Natural killer cell (primary cell): Measurements from ENCODE around the gene CIPC. TPM values are rescaled to one million over a fixed set of nuclear protein-coding genes. Genes with fewer than 3 reads are reported as not detected.

Experiments
- ATAC-seq, 3 donors: fragments of 150-1000 bp in 2 of 3; fragments of 200-7000 bp in 1 of 3; cut with Tn5 transposase; 1 replicate in 1 of 3; 2 replicates in 2 of 3; pipeline ENCODE4 v1.10.0; 2021; ENCODE audit warnings: mild to moderate bottlenecking in 2 of 3, moderate library complexity in 2 of 3
- DNase-seq, 2 donors: peaks; one replicate each; pipeline versions ENCODE4 v3.0.0 to v3.0.0-alpha.2; 2013 to 2021; ENCODE audit warnings: mixed read lengths in 1 of 2
- H3K27ac ChIP-seq: one replicate; pipeline ENCODE4 v1.5.1; 2013; ENCODE audit warnings: mild to moderate bottlenecking, low read length
- H3K27me3 ChIP-seq: one replicate; pipeline ENCODE4 v1.6.1; 2013; ENCODE audit warnings: low read length; ENCODE audit not compliant: control insufficient read depth, insufficient read depth
- H3K36me3 ChIP-seq: one replicate; pipeline ENCODE4 v1.6.1; 2013; ENCODE audit warnings: low read length; ENCODE audit not compliant: control insufficient read depth, insufficient read depth
- H3K4me1 ChIP-seq: one replicate; pipeline ENCODE4 v1.6.1; 2013; ENCODE audit warnings: low read length; ENCODE audit not compliant: control insufficient read depth, insufficient read depth
- H3K4me3 ChIP-seq: one replicate; pipeline ENCODE4 v1.5.1; 2013; ENCODE audit warnings: low read length
- H3K9me3 ChIP-seq: one replicate; pipeline ENCODE4 v1.6.1; 2013; ENCODE audit warnings: low read length; ENCODE audit not compliant: control insufficient read depth, insufficient read depth
- H3K27ac Mint-ChIP-seq, 2 donors: one replicate each; pipeline ENCODE4 v1.8.0; 2022; ENCODE audit warnings: mild to moderate bottlenecking in 2 of 2, mixed read lengths in 2 of 2, moderate library complexity in 1 of 2
- H3K27me3 Mint-ChIP-seq, 2 donors: one replicate each; pipeline ENCODE4 v1.8.0; 2022; ENCODE audit warnings: low read depth in 2 of 2, mixed read lengths in 2 of 2
- H3K36me3 Mint-ChIP-seq: one replicate; pipeline ENCODE4 v1.8.0; 2022; ENCODE audit warnings: mixed read lengths
- H3K4me1 Mint-ChIP-seq, 2 donors: one replicate each; pipeline ENCODE4 v1.8.0; 2022; ENCODE audit warnings: mixed read lengths in 2 of 2
- H3K4me3 Mint-ChIP-seq: one replicate; pipeline ENCODE4 v1.8.0; 2022; ENCODE audit warnings: mild to moderate bottlenecking, moderate library complexity, mixed read lengths
- H3K9me3 Mint-ChIP-seq, 2 donors: one replicate each; pipeline ENCODE4 v1.8.0; 2022; ENCODE audit warnings: mixed read lengths in 2 of 2
- CTCF ChIP-seq: fragments of 200-600 bp; IDR thresholded peaks from one replicate; pipeline ENCODE4 v1.8.0; 2022; ENCODE audit warnings: antibody characterized with exemption
- WGBS: methylation state at CpG from one replicate; pipeline ENCODE4 v1.1.7; 2013; ENCODE audit warnings: missing lambda C conversion rate; ENCODE audit not compliant: insufficient coverage; 5-methylcytosine and 5-hydroxymethylcytosine counted together
- intact Hi-C: fragments of 100-400 bp; cut with micrococcal nuclease; formaldehyde crosslinking; loops from one replicate; pipeline ENCODE4 v1.14.2; 2022
- total RNA-seq, 4 donors: library from RNA; stranded (reverse); fragments of 120-200 nt in 1 of 4; gene quantifications; one replicate each; pipeline versions ENCODE4 v1.2.3 to v1.2.4, GENCODE V29; 2013 to 2022

CIPC gene
- total RNA-seq, 3 donors from 2014 or later (not counting 1 experiment from before 2014, with no cell fraction given), result 7.1 to 10.0 (median 9.9) TPM

DNA sequence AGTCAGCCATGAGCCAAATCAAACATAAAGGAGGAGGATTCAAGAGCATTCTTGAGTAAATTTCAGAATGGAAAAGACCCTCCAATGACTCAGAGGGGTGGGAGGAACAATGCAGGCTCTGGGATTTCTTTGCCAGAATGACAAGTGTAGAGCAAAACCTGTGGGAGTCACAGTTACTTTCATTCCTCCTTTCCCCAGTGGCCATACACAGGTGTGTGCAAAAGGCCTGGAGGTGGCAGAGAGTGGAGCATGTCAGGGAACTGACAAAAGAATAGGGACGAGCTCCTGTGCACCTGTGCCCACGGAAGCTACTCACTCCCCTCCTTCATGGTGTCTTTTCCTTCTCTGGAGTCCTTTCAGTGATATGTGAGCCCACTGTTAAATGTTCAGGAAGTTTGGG lies 9.4 kb upstream of the CIPC start:
- H3K27ac ChIP-seq, result no peak overlapping the region
- no peak for TF ChIP-seq CTCF
- Mint-ChIP-seq H3K36me3 (no peaks in the 10 kb centered on the region), H3K9me3 (peaks cover 0 to 5% of the 10 kb centered on the region in 2 donors), H3K4me1 (no peaks in the 10 kb centered on the region), H3K27me3 (peaks cover 11 to 27% of the 10 kb centered on the region in 2 donors), H3K4me3 (no peak overlapping the region), H3K27ac (no peak overlapping the region)
- H3K27me3 ChIP-seq, result no peaks in the 10 kb centered on the region
- no peaks in the 10 kb centered on the region for H3K4me1 ChIP-seq
- H3K36me3 ChIP-seq, result no peaks in the 10 kb centered on the region
- ATAC-seq, result no peak
- no peak overlapping the region for H3K4me3 ChIP-seq
- intact Hi-C loops, result no loop called here
- DNase-seq, result no peak
- H3K9me3 ChIP-seq, result no peaks in the 10 kb centered on the region
- 92% methylated on average over 2 of the region's 2 CpGs for WGBS

DNA sequence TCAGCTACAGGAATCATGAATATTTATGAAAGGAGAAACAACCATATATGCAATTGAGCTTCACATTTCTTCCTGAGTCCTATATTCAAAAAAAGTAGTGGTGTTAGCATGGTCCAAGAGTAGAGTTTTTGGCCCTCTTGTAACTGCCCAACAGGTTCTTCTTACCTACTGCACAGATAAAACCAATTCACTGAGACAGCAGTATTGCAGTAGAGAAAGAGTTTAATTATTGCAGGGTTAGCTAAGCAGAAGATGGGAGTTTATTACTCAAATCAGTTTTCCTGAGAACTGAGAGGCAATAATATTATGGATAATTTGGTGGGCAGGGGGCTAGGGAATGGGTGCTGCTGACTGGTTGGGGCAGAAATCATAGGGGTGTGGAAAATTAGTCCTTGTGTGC lies 6.5 kb upstream of the CIPC start:
- no peaks in the 10 kb centered on the region for H3K36me3 ChIP-seq
- peaks cover 5 to 6% of the 10 kb centered on the region in 2 donors for H3K4me1 Mint-ChIP-seq
- peaks cover 2% of the 10 kb centered on the region for H3K4me1 ChIP-seq
- no peak for TF ChIP-seq CTCF
- no peaks in the 10 kb centered on the region for H3K36me3 Mint-ChIP-seq
- H3K4me3 Mint-ChIP-seq, result no peak overlapping the region
- H3K9me3 ChIP-seq, result no peaks in the 10 kb centered on the region
- peaks cover 7 to 18% of the 10 kb centered on the region in 2 donors for H3K27me3 Mint-ChIP-seq
- ATAC-seq (no peak), DNase-seq (no peak)
- intact Hi-C loops, result loop anchor here (2.0 kb wide), 1 partner anchor 39 kb away; no protein-coding TSS in a partner anchor
- no peak overlapping the region for H3K4me3 ChIP-seq
- peaks cover 0 to 5% of the 10 kb centered on the region in 2 donors for H3K9me3 Mint-ChIP-seq
- H3K27ac Mint-ChIP-seq, result no peak overlapping the region
- H3K27ac ChIP-seq, result no peak overlapping the region
- no peaks in the 10 kb centered on the region for H3K27me3 ChIP-seq

DNA sequence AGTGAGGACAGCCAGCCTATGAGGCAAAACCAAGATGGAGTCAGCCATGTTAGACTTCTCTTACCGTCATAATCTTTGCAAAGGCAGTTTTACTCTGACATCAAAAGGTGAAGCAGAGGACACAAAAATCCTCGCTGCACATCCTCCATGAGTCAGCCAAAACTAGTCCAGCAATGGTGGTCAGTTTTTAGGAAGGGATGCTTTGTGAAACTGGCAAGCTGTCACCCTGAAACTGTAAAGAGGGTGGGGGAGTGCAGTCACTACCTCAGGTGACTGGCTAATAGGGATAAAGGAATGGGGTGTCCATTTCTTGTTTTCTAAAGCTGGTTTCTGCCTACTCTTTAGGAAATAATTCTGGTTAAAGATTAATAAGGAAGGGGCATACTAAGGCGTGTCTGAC lies 5.4 kb upstream of the CIPC start:
- H3K36me3 Mint-ChIP-seq, result no peaks in the 10 kb centered on the region
- H3K9me3 Mint-ChIP-seq, result peaks cover 0 to 5% of the 10 kb centered on the region in 2 donors
- WGBS, result 91% methylated on average over 3 of the region's 3 CpGs
- H3K4me3 ChIP-seq, result no peak overlapping the region
- peaks cover 7 to 18% of the 10 kb centered on the region in 2 donors for H3K27me3 Mint-ChIP-seq
- H3K4me1 ChIP-seq, result peaks cover 11% of the 10 kb centered on the region
- no peak for DNase-seq
- intact Hi-C loops, result no loop called here
- no peak overlapping the region for H3K4me3 Mint-ChIP-seq
- H3K27ac ChIP-seq, result no peak overlapping the region
- no peaks in the 10 kb centered on the region for H3K36me3 ChIP-seq
- H3K27ac Mint-ChIP-seq, result no peak overlapping the region
- H3K27me3 ChIP-seq, result no peaks in the 10 kb centered on the region
- peaks cover 13 to 18% of the 10 kb centered on the region in 2 donors for H3K4me1 Mint-ChIP-seq
- ATAC-seq, result no peak
- TF ChIP-seq CTCF, result no peak
- H3K9me3 ChIP-seq, result no peaks in the 10 kb centered on the region

DNA sequence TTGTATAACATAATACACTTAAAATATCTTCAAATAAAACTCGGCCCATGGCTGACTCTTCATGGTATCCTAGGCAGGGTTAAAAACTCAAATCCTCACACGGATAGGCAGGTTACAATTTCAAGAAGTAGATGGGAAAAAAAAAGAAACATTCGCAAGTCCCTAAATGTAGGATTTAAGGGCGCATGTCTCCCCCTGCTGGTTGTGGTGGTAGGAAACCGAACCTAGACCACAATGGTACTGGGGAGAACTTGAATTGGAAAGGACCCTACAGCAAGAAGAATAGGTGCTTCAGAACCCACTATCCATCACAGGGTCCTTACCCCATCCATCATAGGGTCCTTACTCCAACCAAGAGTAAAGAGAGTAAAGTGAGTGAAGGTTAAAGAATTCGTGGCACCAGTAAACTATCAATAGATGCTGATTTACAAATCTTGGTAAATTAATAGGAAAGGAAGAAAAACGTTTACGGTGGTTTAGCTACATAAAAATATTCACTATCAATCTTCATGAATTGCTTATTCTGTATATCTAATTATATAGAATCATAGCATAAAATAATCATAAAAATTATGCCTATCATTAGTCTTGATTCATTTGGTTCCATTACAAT lies 3.3 kb upstream of the CIPC start:
- intact Hi-C loops, result loop anchor here (2.0 to 5.0 kb wide), 4 partner anchors 222 to 523 kb away; partner anchors contain the start of genes AHSA1, SPTLC2 and VIPAS39
- Histone ChIP-seq H3K9me3 (no peaks in the 10 kb centered on the region), H3K4me3 (no peak overlapping the region), H3K4me1 (peaks cover 19% of the 10 kb centered on the region), H3K36me3 (no peaks in the 10 kb centered on the region), H3K27me3 (no peaks in the 10 kb centered on the region), H3K27ac (no peak overlapping the region)
- no peaks in the 10 kb centered on the region for H3K36me3 Mint-ChIP-seq
- H3K4me3 Mint-ChIP-seq, result peak overlapping the region; percentile 66
- H3K27me3 Mint-ChIP-seq, result peaks cover 4 to 13% of the 10 kb centered on the region in 2 donors
- peaks cover 34 to 35% of the 10 kb centered on the region in 2 donors for H3K4me1 Mint-ChIP-seq
- ATAC-seq, result no peak
- peaks cover 0 to 5% of the 10 kb centered on the region in 2 donors for H3K9me3 Mint-ChIP-seq
- DNase-seq, result peak; percentile 61 to 90
- H3K27ac Mint-ChIP-seq, result peak overlapping the region; percentile 15 to 59
- 17% methylated on average over 1 of the region's 8 CpGs for WGBS
- TF ChIP-seq CTCF, result peak; percentile 80
